Measurements from ENCODE around the gene PSAPL1. TPM values are rescaled to one million over a fixed set of nuclear protein-coding genes. Genes with fewer than 3 reads are reported as not detected.

The PSAPL1 gene
- total RNA-seq, 1 experiment from 2014 or later = 0.15 TPM

DNA sequence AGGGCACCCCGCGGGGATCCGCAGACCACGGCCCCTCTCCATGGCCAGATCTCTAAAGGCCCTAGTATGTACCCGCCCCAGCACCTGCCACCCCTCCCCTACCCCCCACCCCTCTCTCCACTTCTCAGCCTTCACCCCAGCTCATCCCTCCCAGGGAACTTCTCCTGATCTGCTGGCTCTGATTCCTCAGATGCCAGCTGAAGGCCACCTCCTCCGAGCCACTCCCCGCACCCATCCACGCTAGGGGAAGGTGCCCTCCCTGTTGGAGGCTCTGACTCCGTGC lies 11.9 kb downstream of the PSAPL1 start:
- ChIA-PET CTCF (no interaction called here), POLR2A (ENCODE audit: unreplicated experiment) (no interaction called here)
- no TSS peak for BruUV-seq (replicated peaks)
- TF ChIP-seq EZH2 (IDR thresholded peaks at IDR 0.05; ENCODE audit: low read depth) = no peak
- TF ChIP-seq, protein P1, sequence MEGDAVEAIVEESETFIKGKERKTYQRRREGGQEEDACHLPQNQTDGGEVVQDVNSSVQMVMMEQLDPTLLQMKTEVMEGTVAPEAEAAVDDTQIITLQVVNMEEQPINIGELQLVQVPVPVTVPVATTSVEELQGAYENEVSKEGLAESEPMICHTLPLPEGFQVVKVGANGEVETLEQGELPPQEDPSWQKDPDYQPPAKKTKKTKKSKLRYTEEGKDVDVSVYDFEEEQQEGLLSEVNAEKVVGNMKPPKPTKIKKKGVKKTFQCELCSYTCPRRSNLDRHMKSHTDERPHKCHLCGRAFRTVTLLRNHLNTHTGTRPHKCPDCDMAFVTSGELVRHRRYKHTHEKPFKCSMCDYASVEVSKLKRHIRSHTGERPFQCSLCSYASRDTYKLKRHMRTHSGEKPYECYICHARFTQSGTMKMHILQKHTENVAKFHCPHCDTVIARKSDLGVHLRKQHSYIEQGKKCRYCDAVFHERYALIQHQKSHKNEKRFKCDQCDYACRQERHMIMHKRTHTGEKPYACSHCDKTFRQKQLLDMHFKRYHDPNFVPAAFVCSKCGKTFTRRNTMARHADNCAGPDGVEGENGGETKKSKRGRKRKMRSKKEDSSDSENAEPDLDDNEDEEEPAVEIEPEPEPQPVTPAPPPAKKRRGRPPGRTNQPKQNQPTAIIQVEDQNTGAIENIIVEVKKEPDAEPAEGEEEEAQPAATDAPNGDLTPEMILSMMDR (conservative IDR thresholded peaks at IDR 0.05) = no peak
- Histone ChIP-seq H3K27me3 (ENCODE audit: insufficient read depth, low read depth) (no peaks in the 10 kb centered on the region), H3K36me3 (ENCODE audit: low read depth) (no peaks in the 10 kb centered on the region), H3K4me3 (no peak overlapping the region), H4K20me1 (ENCODE audit: insufficient read depth) (no peaks in the 10 kb centered on the region), H3K27ac (no peak overlapping the region), H3K4me2 (no peak overlapping the region), H3K79me2 (ENCODE audit: low read depth) (no peaks in the 10 kb centered on the region), H3F3A (ENCODE audit: insufficient read depth, low read depth) (no peaks in the 10 kb centered on the region), H2AFZ (no peak overlapping the region), H3K4me1 (replicated peaks; ENCODE audit: insufficient read depth) (no peaks in the 10 kb centered on the region), H3K9me3 (ENCODE audit: insufficient read depth, low read depth) (no peaks in the 10 kb centered on the region), H3K9me2 (ENCODE audit: insufficient read depth) (no peaks in the 10 kb centered on the region)
- no peak for DNase-seq
- intact Hi-C loops (cut with micrococcal nuclease; ENCODE audit: unreplicated experiment) = no loop called here

DNA sequence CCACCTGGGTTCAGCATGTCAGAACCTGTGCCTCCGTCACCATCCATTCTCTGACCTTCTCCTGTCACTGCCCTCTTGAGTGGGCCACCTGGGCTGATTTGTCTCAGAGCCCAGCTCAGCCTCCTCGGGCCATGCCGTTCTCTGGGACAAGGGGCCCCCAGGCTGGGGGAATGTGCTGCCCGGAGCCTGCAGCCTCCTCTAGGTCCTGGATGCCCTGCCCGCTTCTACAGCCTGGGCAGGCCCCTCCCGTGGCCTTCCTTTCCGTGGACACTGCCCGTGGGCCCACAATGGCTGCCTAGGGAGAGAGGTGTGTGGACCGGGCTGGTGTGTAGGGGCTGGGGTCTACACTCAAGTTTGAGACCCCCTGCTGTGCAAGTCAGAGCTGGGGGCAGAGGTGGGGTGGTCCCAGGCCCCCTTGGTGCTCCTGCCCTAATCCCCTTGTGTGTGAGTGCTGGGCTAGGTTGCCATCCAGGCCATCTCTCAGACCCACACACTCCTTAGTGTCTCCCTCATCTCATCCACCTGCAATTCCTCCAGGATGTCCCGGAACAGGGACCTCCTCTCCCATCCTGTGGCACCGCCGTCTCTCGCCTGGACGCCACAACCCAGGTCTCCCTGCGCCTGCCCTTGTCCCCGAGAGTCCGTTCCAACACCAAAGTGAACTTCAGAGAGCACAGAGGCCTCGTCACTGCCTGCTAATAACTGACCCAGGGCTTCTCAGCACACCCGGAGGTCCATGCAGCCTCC lies 12.4 kb downstream of the PSAPL1 start:
- POLR2A ChIA-PET (ENCODE audit: unreplicated experiment) = no interaction called here
- intact Hi-C loops (cut with micrococcal nuclease; ENCODE audit: unreplicated experiment) = no loop called here
- Histone ChIP-seq H3F3A (ENCODE audit: insufficient read depth, low read depth) (no peaks in the 10 kb centered on the region), H3K27ac (no peak overlapping the region), H3K9me2 (ENCODE audit: insufficient read depth) (no peaks in the 10 kb centered on the region), H2AFZ (no peak overlapping the region), H3K36me3 (ENCODE audit: low read depth) (no peaks in the 10 kb centered on the region), H3K4me3 (no peak overlapping the region), H3K79me2 (ENCODE audit: low read depth) (no peaks in the 10 kb centered on the region), H3K9me3 (ENCODE audit: insufficient read depth, low read depth) (no peaks in the 10 kb centered on the region), H3K4me2 (no peak overlapping the region), H3K4me1 (replicated peaks; ENCODE audit: insufficient read depth) (no peaks in the 10 kb centered on the region), H4K20me1 (ENCODE audit: insufficient read depth) (no peaks in the 10 kb centered on the region), H3K27me3 (ENCODE audit: insufficient read depth, low read depth) (no peaks in the 10 kb centered on the region)
- no peak for DNase-seq
- BruUV-seq (replicated peaks) = no TSS peak
- no peak for TF ChIP-seq EZH2 (IDR thresholded peaks at IDR 0.05; ENCODE audit: low read depth)
- TF ChIP-seq, protein P1 (conservative IDR thresholded peaks at IDR 0.05) = no peak
- CTCF ChIA-PET = no interaction called here

GRCh38 chr4:7421356-7422150 lies 13.2 kb downstream of the PSAPL1 start:
- Histone ChIP-seq H3K9me3 (ENCODE audit: insufficient read depth, low read depth) (no peaks in the 10 kb centered on the region), H3K4me2 (no peak overlapping the region), H3K27ac (no peak overlapping the region), H2AFZ (no peak overlapping the region), H3K27me3 (ENCODE audit: insufficient read depth, low read depth) (no peaks in the 10 kb centered on the region), H3K4me1 (replicated peaks; ENCODE audit: insufficient read depth) (no peaks in the 10 kb centered on the region), H3K4me3 (no peak overlapping the region), H3K9me2 (ENCODE audit: insufficient read depth) (no peaks in the 10 kb centered on the region), H3F3A (ENCODE audit: insufficient read depth, low read depth) (no peaks in the 10 kb centered on the region), H3K36me3 (ENCODE audit: low read depth) (no peaks in the 10 kb centered on the region), H4K20me1 (ENCODE audit: insufficient read depth) (no peaks in the 10 kb centered on the region), H3K79me2 (ENCODE audit: low read depth) (no peaks in the 10 kb centered on the region)
- intact Hi-C loops (cut with micrococcal nuclease; ENCODE audit: unreplicated experiment) = no loop called here
- CTCF ChIA-PET = no interaction called here
- TF ChIP-seq EZH2 (IDR thresholded peaks at IDR 0.05; ENCODE audit: low read depth) = no peak
- TF ChIP-seq, protein P1 (conservative IDR thresholded peaks at IDR 0.05) = no peak
- DNase-seq = no peak
- no TSS peak for BruUV-seq (replicated peaks)
- POLR2A ChIA-PET (ENCODE audit: unreplicated experiment) = no interaction called here

Measured in PC-9 (cell line).